Natural killer cell (primary cell): ENCODE measurements around the gene ENTREP1. TPM values are rescaled to one million over a fixed set of nuclear protein-coding genes. Genes with fewer than 3 reads are reported as not detected.

ENCODE experiments used
- ATAC-seq, 3 donors: fragments of 150-1000 bp in 2 of 3; fragments of 200-7000 bp in 1 of 3; cut with Tn5 transposase; 1 replicate in 1 of 3; 2 replicates in 2 of 3; pipeline ENCODE4 v1.10.0; 2021; ENCODE audit warnings: mild to moderate bottlenecking in 2 of 3, moderate library complexity in 2 of 3
- DNase-seq, 2 donors: peaks; one replicate each; pipeline versions ENCODE4 v3.0.0 to v3.0.0-alpha.2; 2013 to 2021; ENCODE audit warnings: mixed read lengths in 1 of 2
- H3K27ac ChIP-seq: one replicate; pipeline ENCODE4 v1.5.1; 2013; ENCODE audit warnings: mild to moderate bottlenecking, low read length
- H3K27me3 ChIP-seq: one replicate; pipeline ENCODE4 v1.6.1; 2013; ENCODE audit warnings: low read length; ENCODE audit not compliant: control insufficient read depth, insufficient read depth
- H3K36me3 ChIP-seq: one replicate; pipeline ENCODE4 v1.6.1; 2013; ENCODE audit warnings: low read length; ENCODE audit not compliant: control insufficient read depth, insufficient read depth
- H3K4me1 ChIP-seq: one replicate; pipeline ENCODE4 v1.6.1; 2013; ENCODE audit warnings: low read length; ENCODE audit not compliant: control insufficient read depth, insufficient read depth
- H3K4me3 ChIP-seq: one replicate; pipeline ENCODE4 v1.5.1; 2013; ENCODE audit warnings: low read length
- H3K9me3 ChIP-seq: one replicate; pipeline ENCODE4 v1.6.1; 2013; ENCODE audit warnings: low read length; ENCODE audit not compliant: control insufficient read depth, insufficient read depth
- H3K27ac Mint-ChIP-seq, 2 donors: one replicate each; pipeline ENCODE4 v1.8.0; 2022; ENCODE audit warnings: mild to moderate bottlenecking in 2 of 2, mixed read lengths in 2 of 2, moderate library complexity in 1 of 2
- H3K27me3 Mint-ChIP-seq, 2 donors: one replicate each; pipeline ENCODE4 v1.8.0; 2022; ENCODE audit warnings: low read depth in 2 of 2, mixed read lengths in 2 of 2
- H3K36me3 Mint-ChIP-seq: one replicate; pipeline ENCODE4 v1.8.0; 2022; ENCODE audit warnings: mixed read lengths
- H3K4me1 Mint-ChIP-seq, 2 donors: one replicate each; pipeline ENCODE4 v1.8.0; 2022; ENCODE audit warnings: mixed read lengths in 2 of 2
- H3K4me3 Mint-ChIP-seq: one replicate; pipeline ENCODE4 v1.8.0; 2022; ENCODE audit warnings: mild to moderate bottlenecking, moderate library complexity, mixed read lengths
- H3K9me3 Mint-ChIP-seq, 2 donors: one replicate each; pipeline ENCODE4 v1.8.0; 2022; ENCODE audit warnings: mixed read lengths in 2 of 2
- WGBS: methylation state at CpG from one replicate; pipeline ENCODE4 v1.1.7; 2013; ENCODE audit warnings: missing lambda C conversion rate; ENCODE audit not compliant: insufficient coverage; 5-methylcytosine and 5-hydroxymethylcytosine counted together
- intact Hi-C: fragments of 100-400 bp; cut with micrococcal nuclease; formaldehyde crosslinking; loops from one replicate; pipeline ENCODE4 v1.14.2; 2022
- total RNA-seq, 4 donors: library from RNA; stranded (reverse); fragments of 120-200 nt in 1 of 4; gene quantifications; one replicate each; pipeline versions ENCODE4 v1.2.3 to v1.2.4, GENCODE V29; 2013 to 2022
- TF ChIP-seq, protein P1 (sequence below): fragments of 200-600 bp; IDR thresholded peaks from one replicate; pipeline ENCODE4 v1.8.0; 2022; ENCODE audit warnings: antibody characterized with exemption

ENTREP1 gene
- total RNA-seq, 3 donors from 2014 or later (not counting 1 experiment from before 2014, with no cell fraction given), result not detected

DNA sequence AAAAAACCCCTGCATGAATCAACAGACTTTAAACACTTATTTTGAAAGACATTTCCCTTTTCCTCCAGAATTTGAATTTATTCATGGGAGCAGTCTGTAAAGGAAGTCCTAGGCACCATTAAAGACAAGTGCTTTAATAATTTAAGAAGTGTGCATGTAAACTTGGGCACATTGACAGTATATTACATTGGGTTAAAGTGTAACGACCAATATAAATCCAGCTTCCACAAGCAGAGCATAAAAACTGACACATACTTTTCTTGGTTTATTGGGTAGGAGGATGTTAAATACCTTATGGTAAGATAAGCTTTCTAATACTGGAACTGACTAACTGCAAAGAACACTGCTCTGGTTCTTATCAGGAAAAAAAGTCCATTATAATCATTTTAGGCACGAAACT, 1.2 kb upstream of the ENTREP1 start:
- no peaks in the 10 kb centered on the region for H3K9me3 Mint-ChIP-seq
- DNase-seq (no peak), ATAC-seq (no peak)
- H3K27me3 ChIP-seq, result peaks cover 5% of the 10 kb centered on the region
- H3K4me3 Mint-ChIP-seq, result no peak overlapping the region
- no peak overlapping the region for H3K27ac Mint-ChIP-seq
- no peaks in the 10 kb centered on the region for H3K4me1 ChIP-seq
- no peaks in the 10 kb centered on the region for H3K36me3 ChIP-seq
- H3K27ac ChIP-seq, result no peak overlapping the region
- peaks cover 27 to 33% of the 10 kb centered on the region in 2 donors for H3K27me3 Mint-ChIP-seq
- no peaks in the 10 kb centered on the region for H3K36me3 Mint-ChIP-seq
- intact Hi-C loops, result no loop called here
- no peaks in the 10 kb centered on the region for H3K4me1 Mint-ChIP-seq
- WGBS, result no CpG with 5 or more reads among the region's 2 CpGs
- H3K9me3 ChIP-seq, result no peaks in the 10 kb centered on the region
- no peak overlapping the region for H3K4me3 ChIP-seq
- TF ChIP-seq, protein P1, sequence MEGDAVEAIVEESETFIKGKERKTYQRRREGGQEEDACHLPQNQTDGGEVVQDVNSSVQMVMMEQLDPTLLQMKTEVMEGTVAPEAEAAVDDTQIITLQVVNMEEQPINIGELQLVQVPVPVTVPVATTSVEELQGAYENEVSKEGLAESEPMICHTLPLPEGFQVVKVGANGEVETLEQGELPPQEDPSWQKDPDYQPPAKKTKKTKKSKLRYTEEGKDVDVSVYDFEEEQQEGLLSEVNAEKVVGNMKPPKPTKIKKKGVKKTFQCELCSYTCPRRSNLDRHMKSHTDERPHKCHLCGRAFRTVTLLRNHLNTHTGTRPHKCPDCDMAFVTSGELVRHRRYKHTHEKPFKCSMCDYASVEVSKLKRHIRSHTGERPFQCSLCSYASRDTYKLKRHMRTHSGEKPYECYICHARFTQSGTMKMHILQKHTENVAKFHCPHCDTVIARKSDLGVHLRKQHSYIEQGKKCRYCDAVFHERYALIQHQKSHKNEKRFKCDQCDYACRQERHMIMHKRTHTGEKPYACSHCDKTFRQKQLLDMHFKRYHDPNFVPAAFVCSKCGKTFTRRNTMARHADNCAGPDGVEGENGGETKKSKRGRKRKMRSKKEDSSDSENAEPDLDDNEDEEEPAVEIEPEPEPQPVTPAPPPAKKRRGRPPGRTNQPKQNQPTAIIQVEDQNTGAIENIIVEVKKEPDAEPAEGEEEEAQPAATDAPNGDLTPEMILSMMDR, result no peak

DNA sequence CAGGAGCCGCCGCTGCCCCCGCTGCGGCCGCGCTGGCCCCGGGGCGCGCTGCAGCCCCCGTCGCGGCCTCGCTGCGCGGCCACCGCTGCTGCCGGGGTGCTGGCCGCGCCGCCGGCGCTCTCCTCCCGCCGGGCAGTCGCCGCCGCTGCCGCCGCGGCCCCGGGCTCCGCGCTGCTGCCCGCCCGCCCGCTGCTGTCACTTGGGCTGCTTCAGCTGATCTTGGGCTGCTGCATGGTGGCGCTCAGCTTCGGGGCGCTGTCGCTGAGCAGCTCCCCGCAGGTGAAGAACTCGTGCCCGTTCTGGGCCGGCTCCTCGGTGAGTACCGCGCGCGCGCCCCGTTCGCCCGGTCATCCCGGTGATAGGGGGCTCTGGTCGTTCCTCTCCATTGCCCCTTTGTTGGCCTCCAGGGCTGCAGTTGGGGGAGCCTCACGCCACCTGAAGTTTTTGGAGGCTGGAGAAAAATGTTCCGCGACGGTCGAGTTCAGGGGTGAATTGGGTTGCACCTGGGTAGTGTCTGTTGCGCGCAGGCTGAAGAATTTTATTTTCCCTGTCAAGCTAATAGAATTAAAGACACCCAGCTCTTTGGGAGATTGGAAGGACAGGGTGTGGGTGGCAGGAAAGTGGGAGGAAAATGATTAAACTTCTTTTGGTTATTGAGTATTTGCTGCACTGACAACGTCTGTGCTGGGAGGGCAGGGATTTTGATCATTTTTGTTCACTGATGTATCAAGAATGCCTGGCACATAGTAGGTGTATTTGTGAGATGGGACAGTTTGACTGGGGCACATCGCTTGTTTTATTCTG, 596 bp downstream of the ENTREP1 start:
- no peaks in the 10 kb centered on the region for H3K36me3 Mint-ChIP-seq
- WGBS, result 3% methylated on average over 62 of the region's 64 CpGs
- H3K27me3 Mint-ChIP-seq, result peaks cover 27 to 37% of the 10 kb centered on the region in 2 donors
- no peaks in the 10 kb centered on the region for H3K9me3 ChIP-seq
- DNase-seq, result no peak
- TF ChIP-seq, protein P1, result no peak
- H3K27ac ChIP-seq, result no peak overlapping the region
- no peaks in the 10 kb centered on the region for H3K4me1 Mint-ChIP-seq
- ATAC-seq, result no peak
- intact Hi-C loops, result no loop called here
- peaks cover 5% of the 10 kb centered on the region for H3K27me3 ChIP-seq
- H3K27ac Mint-ChIP-seq, result no peak overlapping the region
- H3K4me3 Mint-ChIP-seq, result no peak overlapping the region
- no peaks in the 10 kb centered on the region for H3K9me3 Mint-ChIP-seq
- no peaks in the 10 kb centered on the region for H3K36me3 ChIP-seq
- H3K4me3 ChIP-seq, result no peak overlapping the region
- H3K4me1 ChIP-seq, result no peaks in the 10 kb centered on the region

DNA sequence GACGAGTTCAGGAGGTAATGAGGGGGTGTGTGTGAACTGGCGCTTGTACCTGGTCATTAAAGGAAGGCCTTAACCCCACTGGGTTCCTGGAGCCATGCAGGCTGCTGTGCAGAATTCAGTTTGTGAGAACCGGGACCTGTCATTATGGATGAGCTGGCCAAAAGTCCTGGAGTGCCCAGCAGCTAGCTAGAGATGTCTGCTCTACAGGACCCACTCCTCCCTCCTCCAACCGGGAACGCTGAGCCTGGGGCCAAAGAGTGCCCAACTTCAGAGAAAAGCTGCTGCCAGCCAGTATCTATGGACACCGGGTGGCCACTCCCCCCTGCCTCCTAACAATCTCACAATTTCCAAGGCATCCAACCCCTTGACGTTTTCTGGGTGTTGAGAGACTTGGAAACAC, 1.2 kb downstream of the ENTREP1 start:
- Mint-ChIP-seq H3K27ac (no peak overlapping the region), H3K27me3 (peaks cover 24 to 43% of the 10 kb centered on the region in 2 donors), H3K4me3 (no peak overlapping the region), H3K9me3 (no peaks in the 10 kb centered on the region), H3K36me3 (no peaks in the 10 kb centered on the region), H3K4me1 (no peaks in the 10 kb centered on the region)
- Histone ChIP-seq H3K9me3 (no peaks in the 10 kb centered on the region), H3K4me3 (no peak overlapping the region), H3K36me3 (no peaks in the 10 kb centered on the region), H3K27me3 (peaks cover 5% of the 10 kb centered on the region), H3K4me1 (no peaks in the 10 kb centered on the region), H3K27ac (no peak overlapping the region)
- DNase-seq (no peak), ATAC-seq (no peak)
- TF ChIP-seq, protein P1, result no peak
- 68% methylated on average over 6 of the region's 7 CpGs for WGBS
- intact Hi-C loops, result no loop called here

DNA sequence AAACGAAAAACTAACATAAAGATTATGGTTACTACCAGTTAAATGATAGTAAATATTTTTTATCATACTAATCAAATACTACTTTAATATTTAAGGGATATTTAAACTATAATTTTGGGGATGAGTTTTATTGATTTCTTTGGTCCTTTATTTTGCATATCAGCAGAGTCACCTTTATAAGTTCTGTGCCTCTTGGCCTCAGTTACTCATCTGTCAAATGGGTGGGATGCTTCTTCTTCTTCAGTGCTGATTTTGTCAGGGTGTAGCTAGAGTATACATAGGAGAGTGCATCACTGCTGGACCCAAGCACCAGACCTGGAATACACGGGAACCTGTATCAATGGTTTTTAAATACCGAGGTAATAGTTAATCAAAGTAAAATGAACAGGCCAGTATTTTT, 5.6 kb downstream of the ENTREP1 start:
- H3K4me1 ChIP-seq, result no peaks in the 10 kb centered on the region
- H3K27me3 Mint-ChIP-seq, result peaks cover 19 to 48% of the 10 kb centered on the region in 2 donors
- no peaks in the 10 kb centered on the region for H3K9me3 ChIP-seq
- no peak overlapping the region for H3K27ac Mint-ChIP-seq
- H3K4me3 Mint-ChIP-seq, result no peak overlapping the region
- no peak overlapping the region for H3K4me3 ChIP-seq
- H3K36me3 ChIP-seq, result no peaks in the 10 kb centered on the region
- no peaks in the 10 kb centered on the region for H3K9me3 Mint-ChIP-seq
- H3K27ac ChIP-seq, result no peak overlapping the region
- 100% methylated on average over 2 of the region's 3 CpGs for WGBS
- H3K36me3 Mint-ChIP-seq, result no peaks in the 10 kb centered on the region
- intact Hi-C loops, result no loop called here
- ATAC-seq, result no peak
- H3K4me1 Mint-ChIP-seq, result no peaks in the 10 kb centered on the region
- peaks cover 2% of the 10 kb centered on the region for H3K27me3 ChIP-seq
- DNase-seq, result no peak
- TF ChIP-seq, protein P1, result no peak
